ENCODE measurements around the gene FRMD6. TPM values are rescaled to one million over a fixed set of nuclear protein-coding genes. Genes with fewer than 3 reads are reported as not detected.

Gene FRMD6
- total RNA-seq, 2 donors from 2014 or later = 10.2 to 11.2 TPM

GRCh38 chr14:51607711-51608110 is 44.0 kb upstream of the FRMD6 start:
- H3K27ac ChIP-seq = no peak overlapping the region
- TF ChIP-seq POLR2A (IDR thresholded peaks at IDR 0.05) (no peak), CTCF (IDR thresholded peaks at IDR 0.05) (no peak)
- H3K36me3 ChIP-seq (replicated peaks in 1 of 2; ENCODE audit: insufficient read depth in 1 of 2, low read depth in 2 of 2) = no peaks in the 10 kb centered on the region
- H3K9me3 ChIP-seq = no peaks in the 10 kb centered on the region
- H3K27me3 ChIP-seq = no peaks in the 10 kb centered on the region
- no peaks in the 10 kb centered on the region for H3K4me1 ChIP-seq
- WGBS, 2 donors = 66 to 82% methylated on average over 12 of the region's 12 CpGs
- DNase-seq (peak in 1 of 4 donors; percentile 3), ATAC-seq (no peak)
- no peak overlapping the region for H3K4me3 ChIP-seq
- intact Hi-C loops (cut with DNase I) = no loop called here

- WGBS, 2 donors = 53 to 54% methylated on average over 8 of the region's 8 CpGs
- Histone ChIP-seq H3K4me1 (no peaks in the 10 kb centered on the region), H3K36me3 (replicated peaks in 1 of 2; ENCODE audit: insufficient read depth in 1 of 2, low read depth in 2 of 2) (no peaks in the 10 kb centered on the region), H3K27me3 (no peaks in the 10 kb centered on the region), H3K27ac (no peak overlapping the region), H3K4me3 (no peak overlapping the region), H3K9me3 (no peaks in the 10 kb centered on the region)
- ATAC-seq (no peak), DNase-seq (no peak)
- TF ChIP-seq CTCF (IDR thresholded peaks at IDR 0.05) = no peak
- TF ChIP-seq POLR2A (IDR thresholded peaks at IDR 0.05) = no peak
- intact Hi-C loops (cut with DNase I) = no loop called here
Measured at GRCh38 chr14:51609251-51609954, 42.3 kb upstream of the FRMD6 start.

- 76 to 89% methylated on average over 5 of the region's 5 CpGs for WGBS, 2 donors
- H3K4me3 ChIP-seq = no peak overlapping the region
- TF ChIP-seq CTCF (IDR thresholded peaks at IDR 0.05) (no peak), POLR2A (IDR thresholded peaks at IDR 0.05) (no peak)
- intact Hi-C loops (cut with DNase I) = no loop called here
- no peak for DNase-seq
- H3K27ac ChIP-seq = no peak overlapping the region
- H3K9me3 ChIP-seq = no peaks in the 10 kb centered on the region
- no peaks in the 10 kb centered on the region for H3K4me1 ChIP-seq
- ATAC-seq = no peak
- H3K36me3 ChIP-seq (replicated peaks in 1 of 2; ENCODE audit: insufficient read depth in 1 of 2, low read depth in 2 of 2) = no peaks in the 10 kb centered on the region
- no peaks in the 10 kb centered on the region for H3K27me3 ChIP-seq
Measured at GRCh38 chr14:51609955-51610283, 41.8 kb upstream of the FRMD6 start.

GRCh38 chr14:51610771-51611170 is 40.9 kb upstream of the FRMD6 start:
- no peaks in the 10 kb centered on the region for H3K9me3 ChIP-seq
- intact Hi-C loops (cut with DNase I) = no loop called here
- H3K36me3 ChIP-seq (replicated peaks in 1 of 2; ENCODE audit: insufficient read depth in 1 of 2, low read depth in 2 of 2) = no peaks in the 10 kb centered on the region
- no peak overlapping the region for H3K4me3 ChIP-seq
- H3K4me1 ChIP-seq = no peaks in the 10 kb centered on the region
- no peak for TF ChIP-seq POLR2A (IDR thresholded peaks at IDR 0.05)
- no peak for TF ChIP-seq CTCF (IDR thresholded peaks at IDR 0.05)
- WGBS, 2 donors = 30 to 43% methylated on average over 1 of the region's 1 CpG
- ATAC-seq = no peak
- no peak for DNase-seq
- no peak overlapping the region for H3K27ac ChIP-seq
- H3K27me3 ChIP-seq = no peaks in the 10 kb centered on the region

GRCh38 chr14:51612449-51612848 is 39.3 kb upstream of the FRMD6 start:
- H3K27ac ChIP-seq = no peak overlapping the region
- 68 to 83% methylated on average over 1 of the region's 1 CpG for WGBS, 2 donors
- H3K4me1 ChIP-seq = peaks cover 13% of the 10 kb centered on the region
- no peaks in the 10 kb centered on the region for H3K27me3 ChIP-seq
- no peaks in the 10 kb centered on the region for H3K36me3 ChIP-seq (replicated peaks in 1 of 2; ENCODE audit: insufficient read depth in 1 of 2, low read depth in 2 of 2)
- ATAC-seq (no peak), DNase-seq (no peak)
- H3K4me3 ChIP-seq = no peak overlapping the region
- TF ChIP-seq CTCF (IDR thresholded peaks at IDR 0.05) (no peak), POLR2A (IDR thresholded peaks at IDR 0.05) (no peak)
- intact Hi-C loops (cut with DNase I) = no loop called here
- H3K9me3 ChIP-seq = no peaks in the 10 kb centered on the region
